Prostate gland (tissue), 2 donors: Measurements from ENCODE around the gene CSE1L. TPM values are rescaled to one million over a fixed set of nuclear protein-coding genes. Genes with fewer than 3 reads are reported as not detected.

ENCODE experiments used
- DNase-seq: peaks from one replicate; pipeline ENCODE4 v3.0.0-alpha.2; 2019; ENCODE audit warnings: low spot score
- H3K27ac ChIP-seq, 2 donors: fragments of 200-600 bp; sonication (generic); 2 replicates each; pipeline ENCODE4 v1.5.1; 2017 to 2019
- H3K27me3 ChIP-seq: fragments of 200-600 bp; sonication (generic); replicated peaks from 2 replicates; pipeline ENCODE4 v1.5.1; 2019; ENCODE audit not compliant: insufficient read depth
- H3K36me3 ChIP-seq, 2 donors: fragments of 200-600 bp; sonication (generic); 1 replicate in 1 of 2; 2 replicates in 1 of 2; pipeline versions ENCODE4 v1.5.1 to v1.8.1; 2017 to 2019
- H3K4me1 ChIP-seq: fragments of 200-600 bp; sonication (generic); replicated peaks from 2 replicates; pipeline ENCODE4 v1.5.1; 2019
- H3K4me3 ChIP-seq, 2 donors: fragments of 200-600 bp; sonication (generic); 2 replicates each; pipeline ENCODE4 v1.5.1; 2017 to 2019
- H3K9me3 ChIP-seq: fragments of 200-600 bp; sonication (generic); 2 replicates; pipeline ENCODE4 v1.5.1; 2017
- CTCF ChIP-seq, 4 experiments: fragments of 200-600 bp in 2 of 4; fragments of 450-650 bp in 2 of 4; sonication (generic) in 2 of 4; IDR thresholded peaks; 1 replicate in 3 of 4; 2 replicates in 1 of 4; pipeline ENCODE4 v1.5.1; 2016 to 2019; ENCODE audit warnings: antibody characterized with exemption in 4 of 4, mild to moderate bottlenecking in 2 of 4, moderate library complexity in 2 of 4
- POLR2A ChIP-seq: fragments of 450-650 bp; IDR thresholded peaks from one replicate; pipeline ENCODE4 v1.6.1; 2016; ENCODE audit warnings: antibody characterized with exemption, mild to moderate bottlenecking
- POLR2AphosphoS5 ChIP-seq: sonication (generic); formaldehyde crosslinking; IDR thresholded peaks from one replicate; pipeline ENCODE4 v1.6.1; 2017; ENCODE audit warnings: antibody characterized with exemption
- WGBS: methylation state at CpG from one replicate; pipeline ENCODE4 v1.1.5; 2018; 5-methylcytosine and 5-hydroxymethylcytosine counted together
- intact Hi-C: fragments of 100-400 bp; cut with DNase I; formaldehyde crosslinking; loops from one replicate; pipeline ENCODE4 v1.14.2; 2022
- small RNA-seq, 2 donors: library from RNA; depleted of rRNA; stranded (forward); fragments of <200 nt; gene quantifications; one replicate each; pipeline ENCODE3, GENCODE V24; 2016
- total RNA-seq, 2 donors: library from RNA; depleted of rRNA; stranded (reverse); fragments of >200 nt; gene quantifications; one replicate each; pipeline ENCODE4 v1.1.0, GENCODE V29; 2016

Gene CSE1L
- total RNA-seq, 2 donors from 2014 or later = 38.8 to 64.0 TPM

- no peak overlapping the region for H3K4me3 ChIP-seq
- intact Hi-C loops = no loop called here
Observed at GRCh38 chr20:49140834-49141233, 94.7 kb downstream of the CSE1L start.

More at GRCh38 chr20:49140834-49141233, 94.7 kb downstream of the CSE1L start:
- DNase-seq = no peak
- Histone ChIP-seq H3K9me3 (no peaks in the 10 kb centered on the region), H3K27ac (peak overlapping the region; percentile 26 to 30), H3K27me3 (no peaks in the 10 kb centered on the region), H3K36me3 (no peaks in the 10 kb centered on the region), H3K4me1 (no peaks in the 10 kb centered on the region)
- TF ChIP-seq POLR2AphosphoS5 = no peak
- TF ChIP-seq POLR2A = no peak
- no peak for TF ChIP-seq CTCF (IDR thresholded peaks at IDR 0.05)
- WGBS = 26% methylated on average over 2 of the region's 2 CpGs

Small RNA genes lying within 50 kb of the gene (small RNA-seq; reads per million reads assigned to genes)
- 0 reads per million in 2 donors for gene SNAP23P1

Other genes with a start within 250 kb of the CSE1L start
- 10 to 100 TPM in 1 of 2 donors, 1 to 10 TPM in 1; 7.4 to 37.9 TPM for gene PREX1, start 218.3 kb upstream of the CSE1L start, total RNA-seq
- 10 to 100 TPM; 36.3 to 51.6 TPM for gene ARFGEF2, start 124.6 kb upstream of the CSE1L start, total RNA-seq
- gene STAU1, start 142.0 kb downstream of the CSE1L start, total RNA-seq = 10 to 100 TPM; 73.2 to 94.7 TPM
- gene DDX27, start 173.1 kb downstream of the CSE1L start, total RNA-seq = 10 to 100 TPM; 32.9 to 35.0 TPM
- gene ZNFX1, start 231.7 kb downstream of the CSE1L start, total RNA-seq = 10 to 100 TPM; 25.6 to 32.7 TPM